ENCODE measurements around the gene DCC. TPM values are rescaled to one million over a fixed set of nuclear protein-coding genes. Genes with fewer than 3 reads are reported as not detected.

DCC gene
- total RNA-seq, 3 donors from 2014 or later (not counting 1 experiment from before 2014, with no cell fraction given): not detected

DNA sequence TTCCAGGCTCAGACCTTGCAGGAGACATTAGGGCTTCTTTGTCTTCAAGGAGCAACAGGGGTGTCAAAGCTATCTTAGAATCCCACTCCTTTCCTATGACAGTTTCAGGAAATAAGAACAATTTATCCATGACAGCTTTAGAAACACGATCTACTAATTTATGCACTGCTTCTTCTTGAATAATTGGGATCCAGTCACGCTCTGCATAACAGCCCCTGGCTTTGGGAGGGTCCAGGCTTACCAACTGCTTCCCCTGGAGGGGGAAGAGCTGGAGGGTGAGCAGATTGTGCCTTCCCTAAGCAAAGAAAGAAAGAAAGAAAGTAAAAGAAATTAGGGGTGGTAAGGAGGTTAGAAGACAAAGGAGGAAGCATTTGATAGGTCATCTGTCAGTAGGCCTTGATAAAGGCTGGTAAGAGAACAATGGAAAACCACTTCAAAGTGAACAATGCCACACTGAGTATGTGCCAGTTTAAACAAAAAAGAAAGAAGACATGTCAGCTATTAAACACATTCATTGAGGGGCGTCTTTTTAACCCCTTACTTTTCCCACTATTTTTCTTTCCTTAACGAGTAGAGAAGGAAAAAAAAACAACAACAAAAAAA, 327.6 kb downstream of the DCC start:
- Mint-ChIP-seq H3K27me3 (ENCODE audit: low read depth in 2 of 2) (no peaks in the 10 kb centered on the region), H3K9me3 (peaks cover 3 to 4% of the 10 kb centered on the region in 2 donors), H3K4me1 (no peaks in the 10 kb centered on the region), H3K27ac (no peak overlapping the region), H3K36me3 (no peaks in the 10 kb centered on the region), H3K4me3 (no peak overlapping the region)
- DNase-seq (no peak), ATAC-seq (no peak)
- Histone ChIP-seq H3K4me3 (ENCODE audit: low read length) (no peak overlapping the region), H3K9me3 (ENCODE audit: control insufficient read depth, insufficient read depth, low read length) (peaks cover 3% of the 10 kb centered on the region), H3K27me3 (ENCODE audit: control insufficient read depth, insufficient read depth, low read length) (no peaks in the 10 kb centered on the region), H3K4me1 (ENCODE audit: control insufficient read depth, insufficient read depth, low read length) (no peaks in the 10 kb centered on the region), H3K27ac (ENCODE audit: low read length) (no peak overlapping the region), H3K36me3 (ENCODE audit: control insufficient read depth, insufficient read depth, low read length) (no peaks in the 10 kb centered on the region)
- intact Hi-C loops (cut with micrococcal nuclease): no loop called here
- WGBS (ENCODE audit: insufficient coverage): 30% methylated on average over 2 of the region's 4 CpGs
- TF ChIP-seq, protein P1, sequence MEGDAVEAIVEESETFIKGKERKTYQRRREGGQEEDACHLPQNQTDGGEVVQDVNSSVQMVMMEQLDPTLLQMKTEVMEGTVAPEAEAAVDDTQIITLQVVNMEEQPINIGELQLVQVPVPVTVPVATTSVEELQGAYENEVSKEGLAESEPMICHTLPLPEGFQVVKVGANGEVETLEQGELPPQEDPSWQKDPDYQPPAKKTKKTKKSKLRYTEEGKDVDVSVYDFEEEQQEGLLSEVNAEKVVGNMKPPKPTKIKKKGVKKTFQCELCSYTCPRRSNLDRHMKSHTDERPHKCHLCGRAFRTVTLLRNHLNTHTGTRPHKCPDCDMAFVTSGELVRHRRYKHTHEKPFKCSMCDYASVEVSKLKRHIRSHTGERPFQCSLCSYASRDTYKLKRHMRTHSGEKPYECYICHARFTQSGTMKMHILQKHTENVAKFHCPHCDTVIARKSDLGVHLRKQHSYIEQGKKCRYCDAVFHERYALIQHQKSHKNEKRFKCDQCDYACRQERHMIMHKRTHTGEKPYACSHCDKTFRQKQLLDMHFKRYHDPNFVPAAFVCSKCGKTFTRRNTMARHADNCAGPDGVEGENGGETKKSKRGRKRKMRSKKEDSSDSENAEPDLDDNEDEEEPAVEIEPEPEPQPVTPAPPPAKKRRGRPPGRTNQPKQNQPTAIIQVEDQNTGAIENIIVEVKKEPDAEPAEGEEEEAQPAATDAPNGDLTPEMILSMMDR (IDR thresholded peaks at IDR 0.05): no peak

DNA sequence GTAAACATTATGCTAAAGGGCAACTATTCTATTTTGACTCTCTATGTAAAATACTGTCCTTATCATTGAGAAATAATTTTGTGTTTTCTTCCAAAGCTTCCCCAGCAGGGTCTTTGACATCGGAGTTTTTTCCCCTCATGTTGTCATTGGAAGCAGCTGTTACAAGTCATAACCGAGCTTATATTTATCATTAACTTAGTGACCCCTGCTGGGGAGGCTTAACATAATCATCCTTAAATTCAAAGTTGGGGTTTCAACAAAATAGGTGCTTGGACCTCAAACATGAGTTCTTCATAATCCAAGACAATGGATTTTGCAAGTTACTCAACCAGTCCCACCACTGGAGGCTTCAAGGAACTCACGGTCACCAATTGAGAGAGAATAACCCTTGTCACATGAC, 330.9 kb downstream of the DCC start:
- intact Hi-C loops (cut with micrococcal nuclease): no loop called here

DNA sequence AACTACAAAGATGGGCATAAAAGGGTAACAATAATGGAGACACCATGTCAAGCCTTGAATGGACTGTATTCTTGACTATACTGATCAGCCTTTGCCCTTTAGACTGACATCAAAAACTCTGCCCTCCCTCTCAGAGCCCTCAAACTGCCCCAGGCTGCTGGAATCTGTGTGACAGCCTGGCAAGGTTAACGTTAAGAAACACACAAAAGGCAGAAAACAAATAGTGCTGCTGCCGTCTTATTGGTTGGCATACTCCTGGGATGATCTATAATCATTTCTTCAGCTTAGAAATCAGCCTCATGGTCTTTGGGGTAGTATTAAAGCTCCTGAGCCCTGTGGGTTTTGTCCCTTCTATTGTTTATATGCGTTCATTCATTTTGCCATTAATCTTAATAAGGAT, 338.0 kb downstream of the DCC start:
- no peak overlapping the region for H3K4me3 Mint-ChIP-seq
- no peaks in the 10 kb centered on the region for H3K27me3 Mint-ChIP-seq (ENCODE audit: low read depth in 2 of 2)
- DNase-seq: no peak
- no peak overlapping the region for H3K27ac Mint-ChIP-seq
- no peaks in the 10 kb centered on the region for H3K36me3 Mint-ChIP-seq
- peaks cover 0 to 8% of the 10 kb centered on the region in 2 donors for H3K9me3 Mint-ChIP-seq
- ATAC-seq: no peak
- no peaks in the 10 kb centered on the region for H3K4me1 ChIP-seq (ENCODE audit: control insufficient read depth, insufficient read depth, low read length)
- intact Hi-C loops (cut with micrococcal nuclease): no loop called here
- WGBS (ENCODE audit: insufficient coverage): 82% methylated on average over 2 of the region's 3 CpGs
- no peaks in the 10 kb centered on the region for H3K36me3 ChIP-seq (ENCODE audit: control insufficient read depth, insufficient read depth, low read length)
- TF ChIP-seq, protein P1 (IDR thresholded peaks at IDR 0.05): no peak
- no peak overlapping the region for H3K4me3 ChIP-seq (ENCODE audit: low read length)
- no peaks in the 10 kb centered on the region for H3K27me3 ChIP-seq (ENCODE audit: control insufficient read depth, insufficient read depth, low read length)
- H3K9me3 ChIP-seq (ENCODE audit: control insufficient read depth, insufficient read depth, low read length): no peaks in the 10 kb centered on the region
- H3K4me1 Mint-ChIP-seq: no peaks in the 10 kb centered on the region
- H3K27ac ChIP-seq (ENCODE audit: low read length): no peak overlapping the region

More for the DNA sequence above, 330.9 kb downstream of the DCC start:
- Histone ChIP-seq H3K36me3 (ENCODE audit: control insufficient read depth, insufficient read depth, low read length) (no peaks in the 10 kb centered on the region), H3K4me1 (ENCODE audit: control insufficient read depth, insufficient read depth, low read length) (no peaks in the 10 kb centered on the region), H3K9me3 (ENCODE audit: control insufficient read depth, insufficient read depth, low read length) (peaks cover 3% of the 10 kb centered on the region), H3K27ac (ENCODE audit: low read length) (no peak overlapping the region), H3K27me3 (ENCODE audit: control insufficient read depth, insufficient read depth, low read length) (no peaks in the 10 kb centered on the region), H3K4me3 (ENCODE audit: low read length) (no peak overlapping the region)
- 39% methylated on average over 3 of the region's 3 CpGs for WGBS (ENCODE audit: insufficient coverage)
- TF ChIP-seq, protein P1 (IDR thresholded peaks at IDR 0.05): no peak
- H3K36me3 Mint-ChIP-seq: no peaks in the 10 kb centered on the region
- ATAC-seq (no peak), DNase-seq (no peak)
- H3K4me3 Mint-ChIP-seq: no peak overlapping the region
- H3K27me3 Mint-ChIP-seq (ENCODE audit: low read depth in 2 of 2): no peaks in the 10 kb centered on the region
- no peak overlapping the region for H3K27ac Mint-ChIP-seq
- H3K4me1 Mint-ChIP-seq: no peaks in the 10 kb centered on the region
- peaks cover 2 to 3% of the 10 kb centered on the region in 2 donors for H3K9me3 Mint-ChIP-seq

DNA sequence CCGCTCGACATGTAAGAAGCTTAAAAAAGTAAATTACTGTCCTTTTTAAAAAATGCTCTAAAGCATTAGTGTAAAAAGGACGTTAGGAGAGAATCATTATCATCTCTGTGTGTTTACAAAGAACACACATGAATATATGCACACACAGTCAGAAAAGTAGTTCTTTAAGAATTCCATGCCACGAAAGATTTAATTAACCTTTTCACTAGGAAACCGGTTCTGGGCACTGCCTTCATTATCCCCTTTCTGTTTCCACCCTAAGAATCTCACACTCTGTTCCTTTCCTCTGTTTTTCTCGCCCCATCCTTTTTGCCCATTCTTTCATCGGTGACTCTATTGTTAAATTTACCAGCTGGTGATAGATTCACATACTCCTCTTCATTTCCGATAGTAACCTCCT, 338.6 kb downstream of the DCC start:
- H3K36me3 Mint-ChIP-seq: no peaks in the 10 kb centered on the region
- H3K27ac Mint-ChIP-seq: no peak overlapping the region
- H3K9me3 ChIP-seq (ENCODE audit: control insufficient read depth, insufficient read depth, low read length): no peaks in the 10 kb centered on the region
- no peak overlapping the region for H3K4me3 ChIP-seq (ENCODE audit: low read length)
- ATAC-seq (no peak), DNase-seq (no peak)
- WGBS (ENCODE audit: insufficient coverage): 84% methylated on average over 6 of the region's 8 CpGs
- H3K27me3 ChIP-seq (ENCODE audit: control insufficient read depth, insufficient read depth, low read length): no peaks in the 10 kb centered on the region
- peaks cover 0 to 8% of the 10 kb centered on the region in 2 donors for H3K9me3 Mint-ChIP-seq
- H3K4me3 Mint-ChIP-seq: no peak overlapping the region
- H3K4me1 Mint-ChIP-seq: no peaks in the 10 kb centered on the region
- intact Hi-C loops (cut with micrococcal nuclease): no loop called here
- H3K4me1 ChIP-seq (ENCODE audit: control insufficient read depth, insufficient read depth, low read length): no peaks in the 10 kb centered on the region
- no peaks in the 10 kb centered on the region for H3K36me3 ChIP-seq (ENCODE audit: control insufficient read depth, insufficient read depth, low read length)
- H3K27me3 Mint-ChIP-seq (ENCODE audit: low read depth in 2 of 2): no peaks in the 10 kb centered on the region
- no peak overlapping the region for H3K27ac ChIP-seq (ENCODE audit: low read length)
- TF ChIP-seq, protein P1 (IDR thresholded peaks at IDR 0.05): no peak
